HG03135 (cell line): ENCODE data around the gene URGCP.
"Not testable (repeated sequence)": the region's sequence is repeated elsewhere in the genome, so short reads cannot be mapped to it uniquely, and the experiment has no call there.

Experiments used
- ATAC-seq: cut with Tn5 transposase; IDR thresholded peaks from one replicate; pipeline ENCODE4 v1.9.1; 2021; ENCODE audit warnings: mild to moderate bottlenecking, moderate library complexity; ENCODE audit not compliant: unreplicated experiment

Gene URGCP

GRCh38 chr7:43843296-43843695 lies 63.1 kb downstream of the URGCP start:
- ATAC-seq: no peak

- ATAC-seq: peak; percentile 2
These were observed 68.2 kb downstream of the URGCP start for GRCh38 chr7:43838201-43838658.

GRCh38 chr7:43834463-43835251 lies 71.7 kb downstream of the URGCP start:
- peak; percentile 44 for ATAC-seq

- not testable (repeated sequence) for ATAC-seq
These were observed 75.5 kb downstream of the URGCP start for GRCh38 chr7:43830917-43831316.
